OCI-LY7 (cell line): ENCODE measurements around the gene RAB20.

Source experiments
- CTCF ChIP-seq: fragments of 200-600 bp; sonication (generic); conservative IDR thresholded peaks from 2 replicates; pipeline ENCODE4 v1.5.1; 2014; ENCODE audit warnings: mild to moderate bottlenecking, antibody characterized with exemption, low read length, moderate library complexity, mixed read lengths
- EZH2phosphoT487 ChIP-seq: fragments of 200-600 bp; sonication (generic); IDR thresholded peaks from 2 replicates; pipeline ENCODE4 v1.6.1; 2018; ENCODE audit warnings: low read depth, borderline replicate concordance, mild to moderate bottlenecking, mixed run types, antibody characterized with exemption, low read length, moderate library complexity, mixed read lengths

- TF ChIP-seq CTCF (no peak), EZH2phosphoT487 (no peak)
Measured at GRCh38 chr13:110503979-110504499, 57.5 kb downstream of the RAB20 start.
